ENCODE results near the gene TUBB.
"Not testable (repeated sequence)": the region's sequence is repeated elsewhere in the genome, so short reads cannot be mapped to it uniquely, and the experiment has no call there.

TUBB gene

DNA sequence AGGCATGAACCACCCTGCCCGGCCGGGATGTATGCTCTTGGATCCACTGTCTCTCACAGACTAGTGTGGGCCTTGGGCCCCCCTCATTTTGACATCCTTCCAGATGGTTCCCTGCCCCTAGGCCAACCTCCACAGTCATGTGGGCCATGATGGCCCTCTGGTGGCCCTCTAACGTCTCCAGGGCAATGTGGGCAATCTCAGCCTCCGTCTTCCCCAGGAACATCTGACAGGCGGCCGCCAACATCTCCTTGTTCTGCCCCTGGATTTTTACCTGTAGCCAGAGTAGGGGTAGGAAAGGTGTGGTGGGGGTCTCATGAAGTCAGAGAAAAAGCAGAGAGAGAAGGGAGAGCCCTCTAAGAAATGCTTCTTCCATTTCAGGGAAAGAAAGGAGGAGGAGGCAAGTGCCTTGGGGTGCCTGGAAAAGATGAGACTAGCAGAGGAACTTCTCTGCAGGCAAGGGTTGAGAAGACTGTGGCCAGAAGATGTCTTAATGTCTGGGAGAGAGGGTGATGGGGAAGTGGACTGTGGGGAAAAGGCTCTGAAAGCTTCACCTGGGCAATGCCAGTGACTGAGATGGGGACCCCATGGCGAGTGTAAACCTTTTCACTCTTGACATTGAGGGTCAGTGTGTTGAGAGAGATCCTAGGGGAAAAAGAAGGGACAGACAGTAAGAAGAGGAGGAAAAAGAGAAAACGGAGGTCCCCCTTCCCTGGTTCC lies 21.1 kb downstream of the TUBB start:
- peak; percentile 53 for DNase-seq

- no peak for DNase-seq
Observed at GRCh38 chr6:30741789-30742315, 21.7 kb downstream of the TUBB start.

GRCh38 chr6:30742316-30743098 lies 22.4 kb downstream of the TUBB start, which contains the start of gene FLOT1:
TSS of gene FLOT1 (minus strand) at chr6:30742687. CDS start at chr6:30742189, 498 bp downstream.
- peak; percentile 99 for DNase-seq

- DNase-seq: peak; percentile 54
Observed at GRCh38 chr6:30743099-30744053, 23.2 kb downstream of the TUBB start.

DNA sequence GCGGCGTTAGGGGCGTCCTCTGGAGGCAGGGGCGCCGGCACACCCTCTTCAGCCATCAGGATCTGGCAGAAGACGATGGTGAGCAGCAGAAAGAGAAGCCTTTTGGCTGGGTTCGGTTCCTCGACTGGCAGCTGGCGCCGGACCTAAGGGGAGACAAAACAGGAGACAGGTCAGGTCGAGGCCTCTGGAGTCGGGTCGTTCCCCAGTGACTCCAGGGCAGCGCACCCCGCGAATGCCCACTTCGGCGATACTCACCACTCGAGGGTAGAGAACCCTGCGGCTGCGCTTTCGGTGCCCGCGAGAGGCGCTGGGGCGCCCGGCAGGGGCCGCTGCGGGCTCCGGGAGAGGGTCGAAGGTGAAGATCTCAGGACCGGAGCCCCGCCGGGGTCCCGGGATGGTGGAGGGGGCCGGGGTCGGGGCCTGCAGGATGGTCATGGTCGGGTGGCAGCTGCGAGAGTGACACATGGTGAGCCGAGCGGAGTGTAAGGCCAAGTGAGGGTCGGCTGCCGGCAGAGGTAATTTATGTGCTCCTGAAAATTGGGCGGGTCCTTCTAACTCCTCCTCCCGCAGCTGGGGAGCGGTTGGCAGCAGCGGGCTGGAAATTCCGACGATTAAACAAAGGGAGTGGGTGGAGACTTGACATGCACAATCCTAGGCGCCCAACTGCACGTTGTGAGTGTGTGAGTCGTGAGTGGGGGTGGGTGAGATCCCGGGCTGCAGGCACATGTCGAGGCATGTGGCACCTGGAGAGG lies 24.1 kb downstream of the TUBB start, which contains the start of gene IER3:
Gene IER3 (minus strand): TSS at position 494 of the 752 bp plus-strand sequence. CDS start 29 bp downstream, at position 465.
- DNase-seq: peak; percentile 97

DNA sequence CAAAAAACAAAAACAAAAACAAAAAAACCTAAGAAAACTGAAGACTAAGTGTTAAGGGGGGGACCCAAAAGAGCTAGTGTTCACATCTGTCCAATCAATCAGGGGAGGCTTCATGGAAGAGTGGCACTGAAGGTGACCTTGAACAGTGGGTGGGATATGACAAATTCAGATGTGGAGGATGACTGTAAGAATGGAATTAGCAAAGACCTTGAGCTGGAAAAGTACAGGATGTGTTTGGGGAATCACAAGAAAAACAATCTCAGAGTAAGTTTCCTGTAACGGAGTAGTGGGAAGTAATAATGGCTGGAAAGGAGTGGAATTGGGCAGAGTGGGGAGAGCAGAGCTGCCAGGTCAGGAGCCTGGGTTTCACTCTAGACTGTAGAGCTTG lies 27.1 kb downstream of the TUBB start:
- no peak for DNase-seq

- no peak for DNase-seq
Observed at GRCh38 chr6:30747902-30748769, 28.0 kb downstream of the TUBB start.

DNA sequence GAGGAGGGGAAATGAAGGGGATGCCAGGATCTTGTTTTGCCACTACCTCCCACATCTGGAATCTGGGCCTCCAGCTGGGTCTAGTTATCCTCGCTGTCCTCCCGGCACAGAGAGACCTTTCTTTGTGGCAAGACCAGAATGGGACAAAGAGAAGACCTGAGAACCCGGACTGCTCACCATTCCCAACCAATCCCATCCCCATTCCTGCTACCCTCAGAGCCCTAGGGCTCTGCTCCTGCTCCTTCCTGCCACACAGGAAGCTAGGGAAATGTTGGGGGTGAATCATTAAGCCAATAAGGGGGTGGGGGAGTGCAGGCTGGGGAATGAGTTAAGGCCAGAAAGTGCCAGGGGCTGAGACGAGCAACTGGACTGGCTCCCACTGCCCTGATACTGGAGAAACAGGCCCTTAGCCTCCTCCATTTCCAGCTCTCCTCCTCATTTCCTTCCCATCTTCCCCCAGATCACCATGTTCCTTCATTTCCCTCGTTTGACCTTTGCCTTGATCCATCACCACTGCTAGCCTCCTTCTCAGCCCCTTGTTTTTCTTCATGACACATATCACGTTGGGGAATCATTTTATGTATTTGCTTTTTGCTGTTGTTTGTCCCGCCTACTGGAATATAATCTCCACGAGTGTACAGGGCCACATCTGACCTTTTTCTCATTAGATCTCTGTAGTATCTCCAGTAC lies 28.8 kb downstream of the TUBB start:
- DNase-seq: no peak

- no peak for DNase-seq
Observed at GRCh38 chr6:30749554-30750378, 29.6 kb downstream of the TUBB start.

DNA sequence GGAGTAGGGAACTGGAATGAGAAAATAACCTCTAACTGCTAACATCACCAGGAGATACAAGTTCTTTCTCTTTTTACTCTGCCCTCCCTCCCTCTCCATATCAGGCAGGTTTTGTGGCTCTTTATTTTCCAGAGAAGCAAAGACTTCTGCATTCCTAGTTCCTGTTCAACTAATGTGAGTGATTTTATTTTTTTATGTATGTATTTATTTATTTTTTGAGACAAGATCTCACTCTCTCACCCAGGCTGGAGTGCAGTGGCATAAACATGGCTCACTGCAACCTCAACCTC lies 30.2 kb downstream of the TUBB start:
- DNase-seq: peak; percentile 37

DNA sequence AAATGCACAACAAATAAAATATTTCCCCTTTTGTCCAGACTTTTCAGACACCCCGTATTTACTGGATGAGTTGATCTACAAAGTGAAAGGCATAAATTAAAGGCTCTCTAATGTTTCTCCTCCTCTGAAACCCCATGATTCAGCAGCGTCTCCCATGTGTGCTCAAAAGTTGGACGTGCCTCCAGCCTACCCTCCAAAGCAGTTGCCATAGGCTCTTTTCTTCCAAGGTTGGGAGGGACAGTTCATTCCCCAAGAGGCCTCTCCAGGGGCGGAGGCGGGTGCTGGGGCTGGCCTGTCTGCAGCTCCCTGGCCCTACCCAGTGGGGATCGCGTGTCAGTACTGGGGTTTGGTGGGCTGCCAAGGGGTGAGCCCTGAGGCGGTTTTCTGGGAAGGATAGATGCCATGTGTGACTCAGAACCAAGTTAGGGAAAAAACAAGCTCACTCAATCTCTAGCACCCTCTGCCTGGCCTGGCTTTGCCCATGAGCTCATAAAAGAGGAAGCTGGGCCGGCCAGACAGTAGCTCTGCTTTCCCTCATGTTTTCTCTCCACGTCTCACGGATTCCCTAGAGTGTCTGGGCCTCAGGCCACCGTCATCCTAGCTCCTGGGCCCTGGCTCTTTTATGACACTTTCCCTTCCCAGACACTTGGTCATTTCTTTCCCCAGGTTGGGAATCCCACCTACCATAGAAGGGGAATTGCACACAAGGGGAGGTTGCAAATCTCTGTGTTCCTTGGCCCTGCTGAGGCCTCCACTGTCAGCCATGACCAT lies 32.2 kb downstream of the TUBB start:
- DNase-seq: peak; percentile 95

- DNase-seq: no peak
Observed at GRCh38 chr6:30754631-30755030, 34.5 kb downstream of the TUBB start.

GRCh38 chr6:30756405-30757003 lies 36.4 kb downstream of the TUBB start:
- DNase-seq: not testable (repeated sequence)

DNA sequence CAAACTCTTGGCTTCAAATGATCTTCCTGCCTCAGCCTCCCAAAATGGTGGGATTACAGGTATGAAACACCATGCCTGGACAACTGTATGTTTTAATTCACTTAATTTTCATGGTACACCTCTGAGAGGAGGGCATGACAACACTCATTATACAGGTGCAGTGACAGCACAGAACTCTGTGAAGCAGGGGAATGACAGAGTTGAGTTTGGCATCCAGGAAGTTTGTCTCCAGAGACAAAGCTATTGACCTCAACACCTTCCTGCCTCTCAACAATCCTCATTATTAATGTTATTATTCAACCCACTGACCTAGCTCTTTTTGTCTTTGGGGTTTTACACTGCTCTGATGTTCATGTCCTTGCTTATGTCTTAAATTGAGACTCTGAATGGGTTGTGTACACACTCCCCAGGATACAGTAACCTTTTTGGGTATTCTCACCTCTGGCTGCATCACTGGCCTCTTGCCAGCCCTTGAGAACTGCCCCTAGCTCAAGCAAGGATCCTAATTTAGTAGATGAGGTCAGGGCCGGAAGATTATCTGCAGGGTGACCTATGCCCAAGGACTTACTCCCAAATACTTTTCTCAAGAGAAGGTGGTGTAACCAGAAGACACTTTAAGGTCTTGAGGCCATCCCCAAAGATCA lies 37.2 kb downstream of the TUBB start:
- DNase-seq: no peak

DNA sequence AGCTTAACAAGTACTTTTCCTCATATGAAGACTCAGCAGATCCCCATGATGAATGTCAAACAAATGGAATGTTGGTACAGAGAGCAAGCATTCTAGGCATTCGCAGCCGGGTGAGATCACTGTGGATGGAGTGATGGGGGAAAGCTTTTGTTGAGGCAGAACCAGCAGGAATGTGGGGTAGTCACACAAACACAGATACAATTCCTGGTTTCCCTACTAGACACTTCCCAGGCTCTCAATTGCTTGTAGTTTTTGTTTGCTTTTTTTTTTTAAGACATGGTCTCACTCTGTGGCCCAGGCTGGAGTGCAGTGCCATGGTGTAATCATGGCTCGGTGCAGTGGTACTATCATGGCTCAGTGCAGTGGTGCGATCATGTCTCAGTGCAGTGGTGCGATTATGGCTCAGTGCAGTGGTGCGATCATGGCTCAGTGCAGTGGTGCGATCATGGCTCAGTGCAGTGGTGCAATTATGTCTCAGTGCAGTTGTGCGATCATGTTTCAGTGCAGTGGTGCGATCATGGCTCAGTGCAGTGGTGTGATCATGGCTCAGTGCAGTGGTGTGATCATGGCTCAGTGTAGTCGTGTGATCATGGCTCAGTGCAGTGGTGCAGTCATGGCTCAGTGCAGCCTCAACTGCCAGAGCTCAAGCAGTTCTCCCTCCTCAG lies 39.6 kb downstream of the TUBB start:
- DNase-seq: no peak

DNA sequence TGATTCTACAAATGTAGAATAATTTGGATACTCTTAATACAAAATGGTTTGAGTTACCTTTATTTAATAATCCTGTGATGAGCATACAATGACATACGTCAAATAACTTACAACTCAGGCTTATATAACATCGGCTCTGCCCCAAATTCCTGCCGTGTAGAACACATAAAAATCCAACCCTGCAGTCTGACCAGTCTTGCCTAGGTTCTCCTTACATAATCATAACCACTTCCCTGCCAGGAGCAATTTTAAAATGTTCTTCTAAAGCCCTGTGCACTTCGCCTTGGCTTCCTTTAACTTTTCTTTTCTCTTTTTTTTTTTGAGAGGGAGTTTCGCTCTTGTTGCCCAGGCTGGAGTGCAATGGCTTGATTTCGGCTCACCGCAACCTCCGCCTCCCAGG lies 40.4 kb downstream of the TUBB start:
- DNase-seq: no peak

GRCh38 chr6:30761791-30762429 lies 41.8 kb downstream of the TUBB start:
- no peak for DNase-seq
